Esophagus muscularis mucosa (tissue), 4 donors: ENCODE results near the gene OR4A16. TPM values are rescaled to one million over a fixed set of nuclear protein-coding genes. Genes with fewer than 3 reads are reported as not detected.

Source experiments
- DNase-seq: peaks from one replicate; pipeline ENCODE4 v3.0.0-alpha.2; 2017; ENCODE audit errors: extremely low spot score
- H3K27ac ChIP-seq, 4 donors: fragments of 200-600 bp; sonication (generic); replicated peaks in 1 of 4; 1 replicate in 3 of 4; 2 replicates in 1 of 4; pipeline ENCODE4 v1.5.1; 2016 to 2019; ENCODE audit warnings: mild to moderate bottlenecking in 1 of 4
- H3K27me3 ChIP-seq, 4 donors: fragments of 200-600 bp; sonication (generic); one replicate each; pipeline versions ENCODE4 v1.5.1 to v1.6.0; 2016 to 2019
- H3K36me3 ChIP-seq, 4 donors: fragments of 200-600 bp; sonication (generic); one replicate each; pipeline ENCODE4 v1.5.1; 2016 to 2019
- H3K4me1 ChIP-seq, 4 donors: fragments of 200-600 bp; sonication (generic); one replicate each; pipeline ENCODE4 v1.5.1; 2016 to 2019
- H3K4me3 ChIP-seq, 4 donors: fragments of 200-600 bp; sonication (generic); 1 replicate in 2 of 4; 2 replicates in 2 of 4; pipeline ENCODE4 v1.5.1; 2016 to 2019; ENCODE audit warnings: mild to moderate bottlenecking in 4 of 4, moderate library complexity in 1 of 4
- H3K9me3 ChIP-seq, 4 donors: fragments of 200-600 bp; sonication (generic); 1 replicate in 3 of 4; 2 replicates in 1 of 4; pipeline ENCODE4 v1.5.1; 2016 to 2019
- EP300 ChIP-seq: sonication (generic); formaldehyde crosslinking; IDR thresholded peaks from one replicate; pipeline ENCODE4 v1.6.1; 2017; ENCODE audit warnings: antibody characterized with exemption
- POLR2A ChIP-seq: fragments of 450-650 bp; IDR thresholded peaks from one replicate; pipeline ENCODE4 v1.6.1; 2017; ENCODE audit warnings: antibody characterized with exemption, moderate library complexity, mild to moderate bottlenecking, low read depth
- POLR2AphosphoS5 ChIP-seq, 2 donors: sonication (generic); formaldehyde crosslinking; IDR thresholded peaks; one replicate each; pipeline ENCODE4 v1.6.1; 2017; ENCODE audit warnings: antibody characterized with exemption in 2 of 2
- WGBS: methylation state at CpG from one replicate; pipeline ENCODE4 v1.1.5; 2018; 5-methylcytosine and 5-hydroxymethylcytosine counted together
- intact Hi-C: fragments of 100-400 bp; cut with DNase I; formaldehyde crosslinking; loops from one replicate; pipeline ENCODE4 v1.15.1; 2023
- total RNA-seq, 4 donors: library from RNA; depleted of rRNA; stranded (reverse); fragments of >200 nt; gene quantifications; one replicate each; pipeline versions ENCODE4 v1.1.0 to v1.2.1, GENCODE V29; 2016
- TF ChIP-seq, protein P1 (sequence below), 3 experiments: fragments of 200-600 bp in 2 of 3; fragments of 450-650 bp in 1 of 3; sonication (generic) in 2 of 3; IDR thresholded peaks; one replicate each; pipeline ENCODE4 v1.5.1; 2017 to 2019; ENCODE audit warnings: antibody characterized with exemption in 3 of 3, mild to moderate bottlenecking in 2 of 3, moderate library complexity in 1 of 3

The OR4A16 gene
- total RNA-seq, 4 donors from 2014 or later: not detected

GRCh38 chr11:55357560-55358184, 14.7 kb downstream of the OR4A16 start:
- 10% methylated on average over 1 of the region's 1 CpG for WGBS
- TF ChIP-seq EP300 (no peak), POLR2AphosphoS5 (IDR thresholded peaks at IDR 0.05) (no peak), POLR2A (no peak)
- TF ChIP-seq, protein P1, sequence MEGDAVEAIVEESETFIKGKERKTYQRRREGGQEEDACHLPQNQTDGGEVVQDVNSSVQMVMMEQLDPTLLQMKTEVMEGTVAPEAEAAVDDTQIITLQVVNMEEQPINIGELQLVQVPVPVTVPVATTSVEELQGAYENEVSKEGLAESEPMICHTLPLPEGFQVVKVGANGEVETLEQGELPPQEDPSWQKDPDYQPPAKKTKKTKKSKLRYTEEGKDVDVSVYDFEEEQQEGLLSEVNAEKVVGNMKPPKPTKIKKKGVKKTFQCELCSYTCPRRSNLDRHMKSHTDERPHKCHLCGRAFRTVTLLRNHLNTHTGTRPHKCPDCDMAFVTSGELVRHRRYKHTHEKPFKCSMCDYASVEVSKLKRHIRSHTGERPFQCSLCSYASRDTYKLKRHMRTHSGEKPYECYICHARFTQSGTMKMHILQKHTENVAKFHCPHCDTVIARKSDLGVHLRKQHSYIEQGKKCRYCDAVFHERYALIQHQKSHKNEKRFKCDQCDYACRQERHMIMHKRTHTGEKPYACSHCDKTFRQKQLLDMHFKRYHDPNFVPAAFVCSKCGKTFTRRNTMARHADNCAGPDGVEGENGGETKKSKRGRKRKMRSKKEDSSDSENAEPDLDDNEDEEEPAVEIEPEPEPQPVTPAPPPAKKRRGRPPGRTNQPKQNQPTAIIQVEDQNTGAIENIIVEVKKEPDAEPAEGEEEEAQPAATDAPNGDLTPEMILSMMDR (IDR thresholded peaks at IDR 0.05): no peak
- intact Hi-C loops: no loop called here

DNA sequence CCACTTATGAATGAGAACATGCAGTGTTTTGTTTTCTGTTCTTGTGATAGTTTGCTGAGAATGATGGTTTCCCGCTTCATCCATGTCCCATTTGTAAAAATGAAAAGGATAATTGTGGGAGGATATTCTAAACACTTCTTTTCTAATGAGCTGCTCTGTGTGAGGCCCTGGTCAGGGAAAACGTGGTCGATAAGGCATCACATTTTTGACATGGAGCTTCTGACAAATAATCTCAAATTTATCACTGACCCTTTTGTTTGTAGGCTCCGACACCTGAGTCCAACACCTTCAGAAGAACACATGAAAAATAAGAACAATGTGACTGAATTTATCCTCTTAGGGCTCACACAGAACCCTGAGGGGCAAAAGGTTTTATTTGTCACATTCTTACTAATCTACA, 24.7 kb downstream of the OR4A16 start, which contains the start of gene OR4A15:
OR4A15 (plus strand) TSS at position 301 of the 400 bp plus-strand sequence; CDS start at position 301, 0 bp downstream.
- Histone ChIP-seq H3K36me3 (no peaks in the 10 kb centered on the region), H3K4me1 (no peaks in the 10 kb centered on the region), H3K27me3 (no peaks in the 10 kb centered on the region), H3K27ac (no peak within 1 kb of the TSS), H3K4me3 (no peak within 1 kb of the TSS), H3K9me3 (no peaks in the 10 kb centered on the region)
- DNase-seq: no peak
- 52% methylated on average over 4 of the region's 4 CpGs for WGBS
- no peak for TF ChIP-seq POLR2A
- TF ChIP-seq, protein P1 (IDR thresholded peaks at IDR 0.05): no peak
- TF ChIP-seq EP300: no peak
- intact Hi-C loops: no loop called here

More at GRCh38 chr11:55357560-55358184, 14.7 kb downstream of the OR4A16 start:
- DNase-seq: no peak
- Histone ChIP-seq H3K36me3 (no peaks in the 10 kb centered on the region), H3K9me3 (peaks cover 0 to 9% (median 0%) of the 10 kb centered on the region in 4 donors), H3K4me3 (no peak overlapping the region), H3K27ac (no peak overlapping the region), H3K27me3 (no peaks in the 10 kb centered on the region), H3K4me1 (no peaks in the 10 kb centered on the region)

Other genes starting within 250 kb of the OR4A16 start
- gene TRIM48, start 81.0 kb upstream of the OR4A16 start, total RNA-seq: not detected
- gene OR4A15, start 24.8 kb downstream of the OR4A16 start, total RNA-seq: not detected
- not detected for gene OR4C15, start 211.3 kb downstream of the OR4A16 start, total RNA-seq
- not detected for gene OR4C16, start 228.9 kb downstream of the OR4A16 start, total RNA-seq